GM13976 (cell line): Measurements from ENCODE around the gene SMCO2.

Experiments
- DNase-seq: peaks from one replicate; pipeline ENCODE4 v3.0.0; 2012; ENCODE audit warnings: low spot score
- in situ Hi-C: fragments of 300-500 bp; cut with MboI; formaldehyde crosslinking; loops from one replicate; pipeline ENCODE4 v1.12.0; 2022; ENCODE audit warnings: low sequenced_read_pairs, mixed read lengths, inconsistent platforms; ENCODE audit not compliant: unreplicated experiment
- TF ChIP-seq, protein P1 (sequence below): IDR thresholded peaks from 2 replicates; pipeline ENCODE4 v1.5.1; 2012; ENCODE audit warnings: borderline replicate concordance, mild to moderate bottlenecking; ENCODE audit not compliant: insufficient read depth; ENCODE audit errors: extremely low read depth, missing control alignments, control extremely low read depth

SMCO2 gene

DNA sequence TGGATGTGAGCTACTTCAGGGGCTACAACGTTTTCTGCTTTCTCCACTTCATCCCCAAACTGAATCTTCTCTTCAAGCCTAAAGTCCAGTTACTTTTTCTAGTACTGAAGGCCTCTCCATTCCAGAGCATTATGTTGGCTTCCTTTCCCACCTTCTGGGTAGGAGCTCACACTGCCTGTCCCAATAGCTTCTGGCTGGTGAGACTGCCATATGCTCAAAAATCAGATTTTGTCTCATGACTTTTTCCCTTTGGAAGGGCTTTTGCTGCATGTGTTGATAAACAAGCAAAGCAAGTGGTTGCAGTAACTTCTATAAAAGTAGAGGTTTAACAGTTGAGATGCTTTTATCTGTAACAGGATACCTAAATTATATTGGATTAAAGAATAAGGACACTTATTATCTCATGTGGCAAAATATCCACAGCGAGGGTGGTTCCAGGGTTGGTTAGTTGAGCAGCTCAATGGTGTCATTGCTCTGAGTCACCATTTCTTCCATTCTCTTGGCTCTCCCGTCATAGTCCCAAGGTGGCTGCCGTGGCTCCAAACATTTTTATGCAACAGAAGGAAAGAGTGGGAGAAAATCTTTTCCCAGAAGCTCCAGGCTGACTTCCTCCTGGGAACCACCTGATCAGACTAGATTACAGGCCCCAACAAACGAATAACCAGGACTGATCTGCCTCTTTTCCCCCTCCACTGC lies 62.3 kb downstream of the SMCO2 start:
- DNase-seq: no peak
- in situ Hi-C loops: no loop called here

GRCh38 chr12:27511031-27511722 lies 64.6 kb downstream of the SMCO2 start:
- no peak for DNase-seq
- in situ Hi-C loops: no loop called here
- TF ChIP-seq, protein P1, sequence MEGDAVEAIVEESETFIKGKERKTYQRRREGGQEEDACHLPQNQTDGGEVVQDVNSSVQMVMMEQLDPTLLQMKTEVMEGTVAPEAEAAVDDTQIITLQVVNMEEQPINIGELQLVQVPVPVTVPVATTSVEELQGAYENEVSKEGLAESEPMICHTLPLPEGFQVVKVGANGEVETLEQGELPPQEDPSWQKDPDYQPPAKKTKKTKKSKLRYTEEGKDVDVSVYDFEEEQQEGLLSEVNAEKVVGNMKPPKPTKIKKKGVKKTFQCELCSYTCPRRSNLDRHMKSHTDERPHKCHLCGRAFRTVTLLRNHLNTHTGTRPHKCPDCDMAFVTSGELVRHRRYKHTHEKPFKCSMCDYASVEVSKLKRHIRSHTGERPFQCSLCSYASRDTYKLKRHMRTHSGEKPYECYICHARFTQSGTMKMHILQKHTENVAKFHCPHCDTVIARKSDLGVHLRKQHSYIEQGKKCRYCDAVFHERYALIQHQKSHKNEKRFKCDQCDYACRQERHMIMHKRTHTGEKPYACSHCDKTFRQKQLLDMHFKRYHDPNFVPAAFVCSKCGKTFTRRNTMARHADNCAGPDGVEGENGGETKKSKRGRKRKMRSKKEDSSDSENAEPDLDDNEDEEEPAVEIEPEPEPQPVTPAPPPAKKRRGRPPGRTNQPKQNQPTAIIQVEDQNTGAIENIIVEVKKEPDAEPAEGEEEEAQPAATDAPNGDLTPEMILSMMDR: no peak

More for the DNA sequence above, 62.3 kb downstream of the SMCO2 start:
- TF ChIP-seq, protein P1: no peak

- TF ChIP-seq, protein P1: no peak
- no peak for DNase-seq
- in situ Hi-C loops: no loop called here
Observed at GRCh38 chr12:27511723-27512045, 65.1 kb downstream of the SMCO2 start.

GRCh38 chr12:27513155-27513824 lies 66.8 kb downstream of the SMCO2 start:
- TF ChIP-seq, protein P1: no peak
- in situ Hi-C loops: no loop called here
- no peak for DNase-seq

- no peak for DNase-seq
- TF ChIP-seq, protein P1: no peak
- in situ Hi-C loops: no loop called here
Observed at GRCh38 chr12:27515671-27516070, 69.1 kb downstream of the SMCO2 start.

DNA sequence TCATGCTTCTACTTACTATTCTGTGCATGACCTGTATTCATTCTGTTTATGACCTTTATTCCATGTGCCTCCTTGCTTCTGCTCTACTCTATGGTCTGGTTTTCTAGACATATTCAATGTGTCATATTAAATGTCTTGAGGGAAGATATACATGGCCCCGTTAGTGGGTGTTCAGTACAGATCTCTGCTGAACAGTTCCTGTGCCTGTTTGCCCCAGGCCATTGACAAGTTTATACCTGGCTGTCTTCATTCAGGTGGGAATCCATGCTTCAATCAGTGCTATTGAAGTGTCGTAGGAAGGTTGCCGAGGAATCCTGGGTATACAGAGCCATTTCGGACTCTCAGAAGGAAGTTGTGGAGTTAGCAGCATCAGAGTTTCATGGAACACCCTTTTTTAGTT lies 70.1 kb downstream of the SMCO2 start:
- in situ Hi-C loops: no loop called here
- DNase-seq: no peak
- TF ChIP-seq, protein P1: no peak
